Cardiac fibroblast (primary cell): Measurements from ENCODE around the gene NUP50.

Experiments used
- DNase-seq, 2 donors: peaks; one replicate each; pipeline versions ENCODE4 v3.0.0 to v3.0.0-alpha.2; 2010; ENCODE audit warnings: low read depth in 2 of 2
- H3K4me3 ChIP-seq, 2 donors: replicated peaks in 1 of 2; 1 replicate in 1 of 2; 2 replicates in 1 of 2; pipeline ENCODE4 v1.5.1; 2011; ENCODE audit warnings: low read depth in 2 of 2, low read length in 2 of 2, mild to moderate bottlenecking in 2 of 2, moderate library complexity in 1 of 2
- CTCF ChIP-seq: IDR thresholded peaks from one replicate; pipeline ENCODE4 v1.5.1; 2011; ENCODE audit warnings: low read depth, mild to moderate bottlenecking, low read length, inconsistent platforms

The NUP50 gene

GRCh38 chr22:45129703-45130524 lies 33.8 kb upstream of the NUP50 start:
- DNase-seq: no peak
- TF ChIP-seq CTCF: no peak
- no peak overlapping the region for H3K4me3 ChIP-seq

GRCh38 chr22:45130891-45131290 lies 32.8 kb upstream of the NUP50 start:
- H3K4me3 ChIP-seq: no peak overlapping the region
- no peak for DNase-seq
- no peak for TF ChIP-seq CTCF

GRCh38 chr22:45131749-45132148 lies 32.0 kb upstream of the NUP50 start:
- TF ChIP-seq CTCF: no peak
- H3K4me3 ChIP-seq: no peak overlapping the region
- no peak for DNase-seq

GRCh38 chr22:45134313-45134712 lies 29.4 kb upstream of the NUP50 start:
- TF ChIP-seq CTCF: no peak
- no peak for DNase-seq
- no peak overlapping the region for H3K4me3 ChIP-seq

GRCh38 chr22:45136594-45136993 lies 27.1 kb upstream of the NUP50 start:
- no peak for TF ChIP-seq CTCF
- H3K4me3 ChIP-seq: no peak overlapping the region

GRCh38 chr22:45139693-45140092 lies 24.0 kb upstream of the NUP50 start:
- no peak for TF ChIP-seq CTCF
- DNase-seq: no peak
- H3K4me3 ChIP-seq: no peak overlapping the region

More at GRCh38 chr22:45136594-45136993, 27.1 kb upstream of the NUP50 start:
- no peak for DNase-seq
